Stimulated activated CD4-positive, alpha-beta T cell treated with anti-CD3 and anti-CD28 coated beads, TNF-alpha, amount 100 ng/mL, for 1 hour (primary cell): ENCODE results near the gene UPK3B.
A peak's percentile ranks its signal among the peaks of the same experiment; 100 is the strongest.
"Not testable (repeated sequence)": the region's sequence is repeated elsewhere in the genome, so short reads cannot be mapped to it uniquely, and the experiment has no call there.

ENCODE experiments used
- DNase-seq, 3 donors: peaks; one replicate each; pipeline ENCODE4 v3.0.0-alpha.2; 2020; ENCODE audit warnings: low read depth in 3 of 3, low spot score in 1 of 3

The UPK3B gene

GRCh38 chr7:76509931-76510877 lies at the start of gene UPK3B:
TSS of gene UPK3B (plus strand) at chr7:76510552. CDS start at chr7:76510653, 101 bp downstream.
- no peak for DNase-seq

GRCh38 chr7:76460767-76461166 lies 49.6 kb upstream of the UPK3B start:
- not testable (repeated sequence) for DNase-seq

- peak in 1 of 3 donors; percentile 13 for DNase-seq
Observed at GRCh38 chr7:76461464-76462101, 48.8 kb upstream of the UPK3B start, which contains the start of gene DTX2. TSS of gene DTX2 (plus strand) at chr7:76461709. CDS start at chr7:76480510, 18,801 bp downstream.

DNA sequence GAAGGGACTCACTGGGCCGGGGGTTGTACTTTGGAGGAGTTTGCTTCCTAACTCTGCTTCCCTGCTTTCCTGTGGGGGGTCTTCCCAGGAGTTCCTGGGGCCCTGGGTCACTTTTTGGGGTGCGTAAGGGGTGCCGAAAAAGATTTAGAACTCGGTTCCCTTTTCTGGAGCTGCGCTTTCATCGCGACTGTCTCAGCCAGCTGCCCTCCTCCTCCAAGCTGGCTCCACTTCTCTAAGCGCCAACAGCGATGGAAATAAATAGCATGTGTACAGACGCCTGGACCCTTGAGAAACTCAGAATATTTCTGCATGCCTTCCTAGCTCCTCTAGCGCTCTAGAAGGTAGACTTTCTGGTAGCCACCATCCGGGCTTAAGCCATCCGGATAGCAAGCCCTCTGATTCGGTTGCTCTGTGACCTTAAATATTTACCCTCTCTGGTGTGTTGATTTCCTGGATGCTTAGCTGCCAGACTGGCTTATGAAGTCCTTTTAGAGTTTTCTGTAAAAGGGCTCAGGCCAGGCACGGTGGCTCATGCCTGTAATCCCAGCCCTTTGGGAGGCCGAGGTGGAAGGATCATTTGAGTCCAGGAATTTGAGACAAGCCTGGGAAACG lies 48.0 kb upstream of the UPK3B start:
- not testable (repeated sequence) for DNase-seq

DNA sequence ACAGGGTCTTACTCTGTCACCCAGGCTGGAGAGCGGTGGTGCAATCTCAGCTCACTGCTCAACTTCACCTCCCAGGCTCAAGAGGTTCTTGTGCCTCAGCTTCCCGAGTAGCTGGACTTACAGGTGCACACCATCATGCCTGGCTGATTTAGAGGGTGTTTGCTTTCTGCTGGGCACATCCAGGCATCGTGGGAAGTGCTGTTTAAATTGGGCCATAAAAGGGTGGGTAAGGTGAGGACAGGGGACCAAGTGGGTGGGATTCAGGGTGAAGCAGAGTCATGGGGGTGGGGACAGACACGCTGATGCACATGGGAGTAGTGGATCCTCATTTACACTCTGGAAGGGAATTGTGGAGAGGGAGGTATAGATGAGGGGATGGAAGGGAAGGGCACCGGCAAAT lies 45.4 kb upstream of the UPK3B start:
- not testable (repeated sequence) for DNase-seq

GRCh38 chr7:76465950-76466349 lies 44.4 kb upstream of the UPK3B start:
- DNase-seq = not testable (repeated sequence)

GRCh38 chr7:76467743-76468404 lies 42.5 kb upstream of the UPK3B start:
- not testable (repeated sequence) for DNase-seq

DNA sequence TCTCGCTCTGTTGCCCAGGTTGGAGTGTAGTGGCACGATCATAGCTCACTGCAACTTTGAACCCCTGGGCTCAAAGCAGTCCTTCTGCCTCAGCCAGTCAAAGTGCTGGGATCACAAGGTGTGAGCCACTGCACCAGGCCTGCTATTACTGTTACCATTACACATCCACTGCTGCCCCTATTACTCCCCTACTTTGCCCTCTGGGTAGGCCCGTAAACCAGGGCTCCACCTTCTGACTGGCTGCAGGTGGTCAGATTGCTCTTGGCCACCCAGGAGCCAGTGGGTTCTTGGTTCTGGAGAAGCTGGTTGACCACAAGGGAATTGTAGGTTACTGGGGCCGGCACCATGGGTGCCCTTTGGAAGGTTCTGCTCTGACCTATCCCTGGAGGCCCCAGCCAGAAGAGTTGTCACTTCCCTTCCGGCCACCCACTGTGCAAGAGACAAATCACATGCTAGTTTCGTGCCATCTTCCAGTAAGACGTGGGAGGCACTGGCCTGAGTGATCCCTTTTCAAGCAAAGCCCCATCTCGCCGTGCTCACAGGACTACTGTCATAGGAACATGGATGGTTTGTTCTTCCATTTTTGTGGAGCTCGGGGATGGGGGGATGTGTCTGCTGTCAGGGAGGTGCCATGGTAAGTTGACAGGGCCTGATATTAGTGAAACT lies 38.7 kb upstream of the UPK3B start:
- DNase-seq = not testable (repeated sequence)

DNA sequence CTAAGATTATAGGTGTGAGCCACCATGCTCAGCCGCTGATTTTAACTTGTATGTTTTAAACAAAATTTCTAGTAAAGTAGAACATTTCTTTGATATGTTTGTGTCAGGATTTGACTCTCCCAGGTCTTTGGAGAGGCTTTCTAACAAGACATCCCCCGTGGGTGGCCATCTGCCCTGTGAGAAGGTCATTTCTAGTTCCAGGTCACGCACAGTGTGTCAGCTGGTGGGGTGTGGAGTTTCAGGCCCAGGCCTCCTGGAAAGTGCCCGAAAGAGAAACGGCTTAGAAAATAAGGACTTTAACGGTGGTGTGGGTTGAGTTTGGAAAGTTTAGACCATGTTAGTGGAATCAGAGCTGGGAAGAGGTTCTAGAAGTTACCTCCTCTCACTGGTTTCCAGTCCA lies 37.3 kb upstream of the UPK3B start:
- DNase-seq = not testable (repeated sequence)

DNA sequence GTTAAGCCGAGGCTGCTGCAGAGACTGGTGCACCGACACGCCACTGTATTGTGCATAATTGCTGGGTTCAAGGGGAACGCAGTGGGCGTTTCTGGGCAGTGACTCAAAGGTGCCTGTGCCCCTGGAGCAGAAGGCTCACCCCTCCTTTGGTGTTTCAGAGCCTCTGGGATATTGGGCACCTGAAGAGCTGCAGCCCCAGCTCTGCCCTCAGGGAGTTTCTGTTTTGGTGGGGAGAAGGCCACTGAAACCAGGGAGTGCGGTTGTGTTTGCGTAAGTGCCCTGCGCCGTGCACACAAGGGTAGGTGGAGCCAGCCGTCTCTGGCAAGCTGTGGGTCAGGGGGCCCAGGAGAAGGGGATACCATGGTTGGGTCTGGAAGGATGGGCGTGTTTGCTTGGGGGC lies 34.1 kb upstream of the UPK3B start:
- DNase-seq = not testable (repeated sequence)

DNA sequence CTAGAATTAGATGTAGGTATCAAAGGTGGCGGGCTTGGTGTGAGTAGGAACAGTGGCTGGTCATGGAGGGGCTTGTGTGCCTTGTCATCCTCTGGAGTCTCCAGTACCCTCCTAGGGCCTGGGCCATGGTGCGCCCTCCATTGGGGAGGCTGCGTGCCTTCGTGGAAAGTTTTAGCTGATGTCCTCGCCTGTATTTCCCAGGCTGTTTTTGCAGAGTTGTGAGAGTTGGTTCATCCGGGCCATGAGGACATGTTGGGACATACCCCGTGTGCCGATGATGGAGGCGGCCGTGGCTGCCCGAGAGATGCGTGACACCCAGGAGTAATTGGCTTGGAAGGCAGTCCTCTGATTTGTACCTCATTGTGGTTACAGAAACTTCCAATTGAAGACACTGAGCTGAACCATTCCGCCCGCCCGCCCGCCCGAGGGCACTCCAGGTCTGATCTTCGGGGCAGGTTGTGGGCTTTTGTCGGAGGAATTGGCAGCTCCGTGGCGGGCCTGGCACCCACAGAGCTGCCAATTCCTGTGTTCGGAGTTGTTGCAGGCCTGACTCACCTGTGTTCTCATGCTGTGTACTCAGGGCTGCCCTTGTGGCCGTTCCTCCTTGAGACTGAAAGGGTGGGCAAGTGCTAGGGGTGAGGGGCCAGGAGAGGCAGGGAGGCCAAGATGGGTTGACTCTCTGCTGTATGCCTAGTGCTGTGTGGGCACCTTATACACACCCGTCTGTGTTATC lies 33.4 kb upstream of the UPK3B start:
- not testable (repeated sequence) for DNase-seq

GRCh38 chr7:76479628-76480027 lies 30.7 kb upstream of the UPK3B start:
- not testable (repeated sequence) for DNase-seq

- not testable (repeated sequence) for DNase-seq
Observed at GRCh38 chr7:76480403-76481253, 29.7 kb upstream of the UPK3B start.

DNA sequence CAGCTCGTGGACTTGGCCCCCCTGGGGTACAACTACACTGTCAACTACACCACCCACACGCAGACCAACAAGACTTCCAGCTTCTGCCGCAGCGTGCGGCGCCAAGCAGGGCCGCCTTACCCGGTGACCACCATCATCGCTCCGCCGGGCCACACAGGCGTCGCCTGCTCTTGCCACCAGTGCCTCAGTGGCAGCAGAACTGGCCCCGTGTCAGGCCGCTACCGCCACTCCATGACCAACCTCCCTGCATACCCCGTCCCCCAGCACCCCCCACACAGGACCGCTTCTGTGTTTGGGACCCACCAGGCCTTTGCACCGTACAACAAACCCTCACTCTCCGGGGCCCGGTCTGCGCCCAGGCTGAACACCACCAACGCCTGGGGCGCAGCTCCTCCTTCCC lies 27.7 kb upstream of the UPK3B start:
- not testable (repeated sequence) for DNase-seq

- DNase-seq = not testable (repeated sequence)
Observed at GRCh38 chr7:76483081-76483480, 27.3 kb upstream of the UPK3B start.

- not testable (repeated sequence) for DNase-seq
Observed at GRCh38 chr7:76484456-76484855, 25.9 kb upstream of the UPK3B start.

DNA sequence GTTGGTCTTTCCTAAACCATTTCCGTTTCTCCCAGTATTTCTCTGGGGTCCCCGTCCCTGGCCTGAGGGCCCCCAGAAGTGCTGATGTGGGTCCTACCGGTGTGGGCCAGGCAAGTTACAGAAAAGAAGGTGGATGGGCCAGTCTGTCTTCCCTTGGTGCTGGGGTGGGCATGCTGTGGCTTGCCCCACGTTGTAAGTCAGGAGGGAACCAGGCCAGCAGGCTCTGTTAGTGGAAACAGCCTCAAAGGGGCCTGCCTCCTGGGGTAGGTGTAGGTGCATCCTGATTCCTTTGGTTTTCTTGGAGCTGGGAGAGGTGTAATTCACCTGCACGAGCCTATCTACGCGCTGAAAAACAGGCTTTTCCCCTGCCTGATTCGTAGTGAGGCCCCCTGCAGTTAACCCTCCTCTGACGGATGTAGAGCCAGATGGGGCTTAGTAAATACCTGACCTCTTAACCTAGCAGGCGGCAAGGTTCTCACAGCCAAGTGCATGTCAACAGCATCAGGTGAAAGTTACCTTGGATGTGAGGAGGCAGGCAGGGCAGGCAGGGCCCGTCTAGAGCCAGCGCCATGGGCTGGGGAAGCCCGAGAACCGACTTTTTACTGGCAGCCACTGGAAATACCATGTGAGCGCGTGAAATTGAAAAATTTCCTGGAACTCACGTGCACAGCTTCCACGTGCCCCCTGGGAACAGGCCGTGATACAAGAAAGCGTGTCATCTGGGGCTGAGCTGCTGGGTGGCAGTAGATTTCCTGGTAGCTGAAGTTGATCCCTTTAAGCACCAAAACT lies 24.3 kb upstream of the UPK3B start:
- not testable (repeated sequence) for DNase-seq

DNA sequence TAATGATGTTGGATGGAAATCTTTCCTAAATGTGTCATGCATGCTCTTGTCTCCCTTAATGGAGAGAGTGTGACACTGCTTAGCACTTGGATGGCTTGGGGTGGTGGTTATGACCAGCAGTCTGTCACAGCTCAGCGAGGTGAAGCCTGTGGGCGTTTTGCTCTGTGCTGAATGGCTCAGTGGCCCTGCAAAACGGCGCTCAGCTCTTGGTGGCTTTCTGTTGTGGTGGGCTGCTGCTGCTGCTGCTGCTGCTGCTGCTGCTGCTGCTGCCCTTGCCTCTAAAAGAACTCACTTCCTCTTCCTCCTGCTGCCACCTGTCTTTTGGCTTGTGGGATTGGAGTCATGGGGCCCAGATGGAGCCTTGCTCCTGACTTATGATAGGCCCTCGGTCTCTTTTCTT lies 23.7 kb upstream of the UPK3B start:
- DNase-seq = not testable (repeated sequence)
